Neural crest cell (in vitro differentiated cells): ENCODE data around the gene ACSM2B. TPM values are rescaled to one million over a fixed set of nuclear protein-coding genes. Genes with fewer than 3 reads are reported as not detected.
"Not testable (repeated sequence)": the region's sequence is repeated elsewhere in the genome, so short reads cannot be mapped to it uniquely, and the experiment has no call there.

Experiments used
- DNase-seq: peaks from one replicate; pipeline ENCODE4 v3.0.0; 2021; ENCODE audit warnings: low read depth, mixed read lengths, low spot score
- H3K27ac Mint-ChIP-seq: one replicate; pipeline ENCODE4 v1.8.0; 2021; ENCODE audit warnings: mild to moderate bottlenecking, mixed read lengths; ENCODE audit not compliant: unreplicated experiment
- H3K27me3 Mint-ChIP-seq: 2 replicates; pipeline ENCODE4 v1.8.0; 2021; ENCODE audit warnings: low read depth, mild to moderate bottlenecking, mixed read lengths
- H3K36me3 Mint-ChIP-seq: 2 replicates; pipeline ENCODE4 v1.8.0; 2021; ENCODE audit warnings: low read depth, mild to moderate bottlenecking, mixed read lengths
- H3K4me1 Mint-ChIP-seq: 2 replicates; pipeline ENCODE4 v1.8.0; 2021; ENCODE audit warnings: mixed read lengths
- H3K4me3 Mint-ChIP-seq: one replicate; pipeline ENCODE4 v1.8.0; 2021; ENCODE audit warnings: mild to moderate bottlenecking, mixed read lengths
- H3K9me3 Mint-ChIP-seq: 2 replicates; pipeline ENCODE4 v1.8.0; 2021; ENCODE audit warnings: mixed read lengths
- CTCF ChIP-seq: fragments of 200-600 bp; sonication (generic); conservative IDR thresholded peaks from 2 replicates; pipeline ENCODE4 v1.5.0; 2021; ENCODE audit warnings: antibody characterized with exemption, mild to moderate bottlenecking
- long read RNA-seq: library from polyadenylated mRNA; unstranded; transcript quantifications from one replicate; pipeline ENCODE4 v2.0.0, GENCODE V29; 2020
- total RNA-seq: library from RNA; stranded (reverse); gene quantifications from 2 replicates; pipeline ENCODE4 v1.2.1, GENCODE V29; 2021

Gene ACSM2B, protein sequence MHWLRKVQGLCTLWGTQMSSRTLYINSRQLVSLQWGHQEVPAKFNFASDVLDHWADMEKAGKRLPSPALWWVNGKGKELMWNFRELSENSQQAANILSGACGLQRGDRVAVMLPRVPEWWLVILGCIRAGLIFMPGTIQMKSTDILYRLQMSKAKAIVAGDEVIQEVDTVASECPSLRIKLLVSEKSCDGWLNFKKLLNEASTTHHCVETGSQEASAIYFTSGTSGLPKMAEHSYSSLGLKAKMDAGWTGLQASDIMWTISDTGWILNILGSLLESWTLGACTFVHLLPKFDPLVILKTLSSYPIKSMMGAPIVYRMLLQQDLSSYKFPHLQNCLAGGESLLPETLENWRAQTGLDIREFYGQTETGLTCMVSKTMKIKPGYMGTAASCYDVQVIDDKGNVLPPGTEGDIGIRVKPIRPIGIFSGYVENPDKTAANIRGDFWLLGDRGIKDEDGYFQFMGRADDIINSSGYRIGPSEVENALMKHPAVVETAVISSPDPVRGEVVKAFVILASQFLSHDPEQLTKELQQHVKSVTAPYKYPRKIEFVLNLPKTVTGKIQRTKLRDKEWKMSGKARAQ
- total RNA-seq: not detected in 2 replicates
- long read RNA-seq: 0 reads

GRCh38 chr16:20576145-20576544 is at the start of gene ACSM2B:
Gene ACSM2B, minus strand, starts transcription at chr16:20576367. Its CDS starts 11,522 bp downstream, at chr16:20564845.
- not testable (repeated sequence) for H3K4me1 Mint-ChIP-seq, H3K4me3 Mint-ChIP-seq, H3K27me3 Mint-ChIP-seq, H3K27ac Mint-ChIP-seq, H3K9me3 Mint-ChIP-seq, H3K36me3 Mint-ChIP-seq, DNase-seq

DNA sequence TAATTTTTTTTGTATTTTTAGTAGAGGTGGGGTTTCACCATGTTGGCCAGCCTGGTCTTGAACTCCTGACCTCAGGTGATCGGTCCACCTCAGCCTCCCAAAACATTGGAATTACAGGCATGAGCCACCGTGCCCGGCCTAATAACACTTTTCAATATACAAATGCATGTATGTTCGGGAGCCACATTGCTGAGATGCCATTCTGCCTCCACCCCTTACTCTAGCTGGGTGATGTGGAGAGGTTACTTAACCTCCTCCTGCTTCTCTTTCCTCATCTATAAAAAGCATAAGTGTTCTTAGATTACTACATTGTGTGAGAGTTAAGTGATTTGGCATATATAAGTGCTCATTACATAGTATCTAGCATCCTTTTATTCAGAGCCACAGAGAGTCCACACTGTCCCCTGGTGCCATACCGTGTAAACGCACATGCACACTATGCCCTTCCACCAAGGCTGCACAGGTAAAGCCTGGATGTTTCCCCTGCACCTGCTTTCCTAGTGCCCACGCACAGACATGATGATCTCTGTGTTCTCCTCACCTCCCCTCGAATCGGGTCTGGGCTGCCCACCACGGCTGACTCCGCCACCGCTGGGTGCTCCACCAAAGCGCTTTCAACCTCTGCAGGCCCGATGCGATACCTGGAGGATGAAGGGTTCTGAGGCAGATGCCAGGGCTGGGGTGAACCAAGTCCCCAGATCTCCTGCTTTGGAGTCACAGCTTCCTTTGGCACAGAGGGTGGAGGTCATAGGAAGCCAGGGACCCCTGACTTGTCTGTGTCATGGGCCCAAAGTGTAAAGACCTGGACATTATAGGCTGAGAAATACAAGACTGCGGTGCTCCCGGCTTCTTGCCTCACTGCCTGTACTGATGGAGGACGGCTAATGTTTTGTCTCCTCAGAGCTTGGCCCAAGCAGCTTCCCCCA is 49.0 kb upstream of the ACSM2B start:
- DNase-seq: no peak
- Mint-ChIP-seq H3K27ac (no peak overlapping the region), H3K4me1 (no peaks in the 10 kb centered on the region), H3K36me3 (no peaks in the 10 kb centered on the region), H3K4me3 (no peak overlapping the region), H3K27me3 (no peaks in the 10 kb centered on the region), H3K9me3 (no peaks in the 10 kb centered on the region)
- TF ChIP-seq CTCF: no peak

DNA sequence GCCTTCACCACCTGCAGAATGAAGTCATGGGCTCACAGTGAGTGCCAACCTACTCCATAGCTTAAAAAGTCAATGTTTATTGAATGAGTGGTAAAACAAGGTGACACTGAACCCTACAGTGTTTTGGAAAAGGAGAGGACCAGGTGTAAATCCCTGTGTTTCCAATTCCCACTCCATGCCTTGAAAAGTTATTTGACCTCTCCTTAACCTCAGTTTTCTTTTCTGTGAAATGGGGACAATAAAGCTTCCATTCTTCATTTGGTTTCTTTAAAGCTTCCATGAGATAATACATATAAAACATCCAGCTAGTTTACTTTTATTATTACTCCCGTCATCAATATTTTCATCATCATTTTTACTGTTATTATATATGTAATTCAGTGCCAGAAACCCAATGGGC is 48.0 kb upstream of the ACSM2B start:
- Mint-ChIP-seq H3K4me1 (no peaks in the 10 kb centered on the region), H3K4me3 (no peak overlapping the region), H3K36me3 (no peaks in the 10 kb centered on the region), H3K27me3 (no peaks in the 10 kb centered on the region), H3K27ac (no peak overlapping the region), H3K9me3 (no peaks in the 10 kb centered on the region)
- DNase-seq: no peak
- no peak for TF ChIP-seq CTCF

GRCh38 chr16:20622498-20622870 is 46.3 kb upstream of the ACSM2B start:
- TF ChIP-seq CTCF: no peak
- H3K4me1 Mint-ChIP-seq: no peaks in the 10 kb centered on the region
- H3K27ac Mint-ChIP-seq: no peak overlapping the region
- H3K4me3 Mint-ChIP-seq: no peak overlapping the region
- peaks cover 8% of the 10 kb centered on the region for H3K27me3 Mint-ChIP-seq
- no peaks in the 10 kb centered on the region for H3K36me3 Mint-ChIP-seq
- DNase-seq: no peak
- no peaks in the 10 kb centered on the region for H3K9me3 Mint-ChIP-seq

DNA sequence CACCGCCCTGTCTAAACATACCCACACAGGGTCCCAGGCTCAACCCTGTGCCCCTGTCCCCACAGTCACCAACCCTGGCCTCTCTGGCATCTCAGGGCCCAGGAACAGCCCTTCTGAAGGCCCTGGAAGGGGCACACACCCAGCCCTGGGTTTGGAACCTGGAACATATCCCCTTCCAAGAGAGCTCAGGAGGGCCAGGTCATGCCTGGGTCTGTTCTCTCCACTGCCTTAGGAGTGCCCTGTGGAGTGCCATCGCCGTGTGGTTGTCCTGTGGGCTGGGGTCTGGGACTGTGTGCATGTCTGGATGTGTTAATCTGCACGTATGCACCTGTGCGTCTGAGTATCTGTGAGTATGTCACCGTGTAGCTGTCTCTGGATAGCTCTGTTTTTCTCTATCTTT is 45.2 kb upstream of the ACSM2B start:
- Mint-ChIP-seq H3K4me1 (no peaks in the 10 kb centered on the region), H3K4me3 (no peak overlapping the region), H3K9me3 (no peaks in the 10 kb centered on the region), H3K27ac (no peak overlapping the region), H3K27me3 (peaks cover 19% of the 10 kb centered on the region), H3K36me3 (no peaks in the 10 kb centered on the region)
- DNase-seq: no peak
- TF ChIP-seq CTCF: no peak
